GM19328 (cell line): ENCODE data around the gene FOXL3.
"Not testable (repeated sequence)": the region's sequence is repeated elsewhere in the genome, so short reads cannot be mapped to it uniquely, and the experiment has no call there.

Source experiments
- ATAC-seq: cut with Tn5 transposase; IDR thresholded peaks from one replicate; pipeline ENCODE4 v1.9.1; 2021; ENCODE audit warnings: mild to moderate bottlenecking, moderate library complexity; ENCODE audit not compliant: unreplicated experiment

The FOXL3 gene

GRCh38 chr7:289756-290553 is at the start of gene FOXL3:
FOXL3 (plus strand) TSS chr7:290170; CDS start chr7:290170, 0 bp downstream.
- no peak for ATAC-seq

- ATAC-seq = no peak
Measured at GRCh38 chr7:240887-241421, 49.0 kb upstream of the FOXL3 start.

GRCh38 chr7:241513-241912 is 48.5 kb upstream of the FOXL3 start:
- ATAC-seq = no peak

DNA sequence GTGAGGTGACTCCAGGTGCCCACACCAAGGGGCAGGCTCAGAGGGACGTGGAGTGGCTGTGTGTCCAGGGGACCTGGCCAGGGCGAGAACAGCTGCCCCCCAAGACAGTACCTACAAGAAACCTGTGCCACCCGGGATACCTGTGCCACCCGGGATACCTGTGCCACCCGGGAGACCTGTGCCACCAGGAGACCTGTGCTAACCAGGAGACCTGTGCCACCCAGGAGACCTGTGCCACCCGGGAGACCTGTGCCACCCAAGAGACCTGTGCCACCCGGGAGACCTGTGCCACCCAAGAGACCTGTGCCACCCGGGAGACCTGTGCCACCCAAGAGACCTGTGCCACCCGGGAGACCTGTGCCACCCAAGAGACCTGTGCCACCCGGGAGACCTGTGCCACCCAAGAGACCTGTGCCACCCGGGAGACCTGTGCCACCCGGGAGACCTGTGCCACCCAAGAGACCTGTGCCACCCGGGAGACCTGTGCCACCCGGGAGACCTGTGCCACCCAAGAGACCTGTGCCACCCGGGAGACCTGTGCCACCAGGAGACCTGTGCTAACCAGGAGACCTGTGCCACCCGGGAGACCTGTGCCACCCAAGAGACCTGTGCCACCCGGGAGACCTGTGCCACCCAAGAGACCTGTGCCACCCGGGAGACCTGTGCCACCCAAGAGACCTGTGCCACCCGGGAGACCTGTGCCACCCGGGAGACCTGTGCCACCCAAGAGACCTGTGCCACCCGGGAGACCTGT is 47.0 kb upstream of the FOXL3 start:
- ATAC-seq = not testable (repeated sequence)

GRCh38 chr7:243580-243978 is 46.4 kb upstream of the FOXL3 start:
- not testable (repeated sequence) for ATAC-seq

GRCh38 chr7:244974-245373 is 45.0 kb upstream of the FOXL3 start:
- no peak for ATAC-seq

DNA sequence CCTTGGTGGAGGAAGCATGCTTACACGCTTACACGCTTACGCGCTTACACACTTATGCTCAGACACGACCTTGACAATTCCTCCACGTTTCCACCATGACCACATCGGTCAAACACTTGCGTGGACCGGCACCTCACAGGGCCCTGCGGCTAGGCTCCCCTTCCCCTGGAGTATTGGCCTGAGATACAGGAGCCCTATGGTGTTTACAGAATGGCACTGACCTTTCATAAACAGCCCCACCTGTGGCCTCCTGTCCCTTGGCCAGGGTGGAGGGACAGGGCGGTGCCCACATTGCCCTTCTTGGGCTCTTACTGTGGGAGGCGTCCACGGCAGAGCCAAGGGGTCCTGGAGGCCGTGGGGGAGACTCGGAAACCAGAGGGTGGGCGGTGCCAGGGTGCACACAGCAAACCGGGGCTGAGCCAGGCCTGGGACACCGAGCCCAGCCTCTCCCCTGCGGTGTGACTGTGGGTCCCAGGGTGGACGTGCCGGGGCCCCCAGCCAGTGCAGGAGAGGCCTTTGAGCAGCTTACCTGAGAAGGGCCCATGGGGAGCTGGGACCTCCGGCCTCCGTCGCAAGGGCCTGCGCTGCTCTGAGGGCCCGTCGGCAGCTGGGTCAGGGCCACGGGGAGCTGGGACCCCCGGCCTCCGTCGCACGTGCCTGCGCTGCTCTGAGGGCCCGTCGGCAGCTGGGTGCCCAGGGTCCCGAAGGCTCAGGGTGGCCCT is 44.2 kb upstream of the FOXL3 start:
- ATAC-seq = no peak

- ATAC-seq = no peak
Measured at GRCh38 chr7:246451-246850, 43.5 kb upstream of the FOXL3 start.

DNA sequence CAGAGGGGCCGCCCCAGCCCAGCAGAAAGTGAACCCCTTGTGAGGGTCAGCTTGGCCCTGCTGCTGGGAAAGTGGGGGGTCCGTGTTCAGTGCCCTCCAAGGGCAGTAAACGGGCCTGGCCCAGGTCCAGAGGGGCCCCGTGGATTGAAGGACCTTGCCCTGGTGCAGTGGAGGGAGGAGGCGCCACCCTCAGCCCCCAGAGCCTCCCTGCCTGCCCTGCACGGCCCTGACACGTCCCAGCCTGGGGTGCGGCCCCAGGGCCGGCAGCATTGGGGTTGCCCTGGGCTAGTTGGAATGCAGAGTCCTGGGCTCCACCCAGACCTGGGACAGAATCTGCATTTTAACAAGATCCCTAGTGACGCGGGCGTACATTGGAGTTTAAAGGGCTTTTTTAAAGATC is 42.8 kb upstream of the FOXL3 start:
- no peak for ATAC-seq

GRCh38 chr7:247636-248035 is 42.3 kb upstream of the FOXL3 start:
- no peak for ATAC-seq

GRCh38 chr7:248732-249435 is 41.1 kb upstream of the FOXL3 start:
- ATAC-seq = no peak

DNA sequence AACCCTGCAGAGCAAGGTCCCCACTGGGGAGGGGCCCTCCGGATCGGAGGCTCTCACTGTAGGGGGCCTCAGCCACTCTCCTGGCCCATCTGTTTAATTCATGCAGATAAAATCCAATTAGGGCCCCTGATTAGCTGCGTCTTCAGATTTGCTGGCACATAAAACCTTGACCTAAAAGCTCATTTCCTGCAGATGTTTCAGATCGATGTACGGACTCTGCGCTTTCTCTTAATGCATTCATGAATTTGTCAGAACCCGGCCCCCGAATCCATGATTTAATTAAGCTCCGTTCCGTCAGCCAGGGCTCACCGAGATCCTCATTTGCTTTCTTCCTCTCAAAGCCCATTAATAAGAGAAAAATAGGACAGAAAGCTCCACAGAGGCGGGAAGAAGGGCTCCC is 40.0 kb upstream of the FOXL3 start:
- ATAC-seq = no peak

DNA sequence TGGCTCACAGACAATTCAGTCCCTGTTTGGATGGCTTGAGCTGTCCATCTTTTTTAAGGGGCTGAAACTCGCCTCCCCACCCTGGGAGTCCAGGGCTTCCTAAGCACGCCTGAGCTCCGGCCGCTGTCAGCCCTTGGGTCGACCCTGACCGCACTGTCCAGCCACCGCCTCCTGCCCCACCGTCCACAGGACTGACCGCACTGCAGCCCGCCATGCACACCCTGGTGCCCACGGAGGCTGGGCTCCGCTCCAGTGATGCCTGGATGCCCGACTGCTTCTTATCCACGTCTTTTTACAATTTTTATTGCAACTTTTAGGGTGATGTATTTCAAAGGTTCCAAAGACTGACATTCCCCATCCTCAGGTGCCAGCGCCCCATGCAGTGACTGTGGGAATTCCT is 39.4 kb upstream of the FOXL3 start:
- no peak for ATAC-seq

DNA sequence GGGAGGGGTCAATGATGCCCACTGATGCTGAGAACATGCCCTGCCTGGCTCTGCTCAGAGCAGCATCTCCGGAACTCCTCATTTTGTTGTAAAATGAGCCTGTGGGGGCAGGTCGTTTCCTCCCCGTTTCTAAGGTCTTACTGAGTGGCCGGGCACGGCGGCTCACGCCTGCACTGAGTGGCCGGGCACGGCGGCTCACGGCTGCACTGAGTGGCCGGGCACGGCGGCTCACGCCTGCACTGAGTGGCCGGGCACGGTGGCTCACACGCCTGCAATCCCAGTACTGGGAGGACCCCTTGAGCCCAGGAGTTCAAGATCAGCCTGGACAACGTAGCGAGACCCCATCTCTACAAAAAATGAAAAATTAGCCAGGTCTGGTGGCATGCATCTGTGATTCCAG is 39.0 kb upstream of the FOXL3 start:
- ATAC-seq = no peak

GRCh38 chr7:251446-252175 is 38.4 kb upstream of the FOXL3 start:
- no peak for ATAC-seq

DNA sequence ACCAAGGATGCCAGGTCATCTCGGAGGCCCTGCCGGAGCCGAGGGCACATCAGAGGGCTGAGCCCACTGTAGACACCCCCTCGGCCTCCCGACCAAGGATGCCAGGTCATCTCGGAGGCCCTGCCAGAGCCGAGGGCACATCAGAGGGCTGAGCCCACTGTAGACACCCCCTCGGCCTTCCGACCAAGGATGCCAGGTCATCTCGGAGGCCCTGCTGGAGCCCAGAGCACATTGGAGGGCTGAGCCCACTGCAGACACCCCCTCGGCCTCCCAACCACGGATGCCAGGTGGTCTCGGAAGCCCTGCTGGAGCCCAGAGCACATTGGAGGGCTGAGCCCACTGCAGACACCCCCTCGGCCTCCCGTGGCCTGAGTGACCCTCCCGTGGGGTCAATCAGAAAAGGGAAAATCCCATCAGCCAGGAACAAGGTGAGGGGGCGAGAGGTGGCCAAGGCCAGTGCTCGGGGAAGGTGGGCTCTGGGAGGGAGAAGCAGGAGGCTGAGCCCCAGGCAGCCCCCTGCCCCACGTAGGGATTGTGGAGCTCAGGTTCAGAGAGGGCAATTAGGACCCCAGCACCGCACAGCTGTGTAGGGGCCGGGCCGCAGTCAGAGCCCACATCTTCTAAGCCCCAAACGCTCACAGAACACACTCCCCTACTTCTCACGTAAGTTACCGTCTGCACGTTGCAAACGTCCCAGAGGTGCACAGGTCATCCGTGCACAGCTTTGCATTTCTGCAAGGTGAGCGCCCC is 37.6 kb upstream of the FOXL3 start:
- ATAC-seq = no peak

GRCh38 chr7:252981-253380 is 37.0 kb upstream of the FOXL3 start:
- no peak for ATAC-seq

- no peak for ATAC-seq
Measured at GRCh38 chr7:253581-254336, 36.2 kb upstream of the FOXL3 start.
